GM10847 (cell line): Measurements from ENCODE around the gene GPSM1.

Source experiments
- POLR2A ChIP-seq: IDR thresholded peaks from 2 replicates; pipeline ENCODE4 v1.6.1; 2011; ENCODE audit not compliant: insufficient read length; ENCODE audit errors: extremely low read depth

The GPSM1 gene

DNA sequence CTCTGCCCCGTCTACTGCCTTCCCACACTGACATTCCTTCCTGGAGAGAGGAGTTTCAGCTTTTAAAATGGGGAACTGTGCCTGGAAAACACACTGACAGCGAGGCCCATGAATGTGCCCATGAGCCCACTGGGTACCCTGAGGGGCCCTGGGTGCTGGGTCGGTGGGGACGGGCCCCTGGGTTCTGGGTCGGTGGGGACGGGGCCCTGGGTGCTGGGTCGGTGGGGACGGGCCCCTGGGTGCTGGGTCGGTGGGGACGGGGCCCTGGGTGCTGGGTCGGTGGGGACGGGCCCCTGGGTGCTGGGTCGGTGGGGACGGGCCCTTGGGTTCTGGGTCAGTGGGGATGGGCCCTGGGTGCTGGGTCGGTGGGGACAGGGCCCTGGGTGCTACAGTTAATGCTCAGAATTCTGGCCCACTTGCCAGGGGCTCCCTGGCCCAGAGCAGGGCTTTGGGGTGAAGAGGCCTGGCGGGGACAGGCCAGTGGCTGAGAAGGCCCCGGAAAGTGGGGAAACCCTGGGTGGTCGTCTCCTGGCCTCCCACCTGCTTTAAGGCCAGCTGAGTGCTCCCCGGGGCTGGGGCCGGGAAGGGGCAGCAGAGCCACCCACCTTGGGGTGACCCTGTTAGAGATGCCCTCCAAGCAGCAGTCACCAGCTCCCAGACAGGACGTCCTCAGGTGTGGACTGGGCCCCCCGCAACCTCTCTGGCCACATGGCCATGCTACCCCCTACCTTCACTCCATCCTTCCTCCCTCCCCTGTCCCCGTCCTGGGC is 2.5 kb downstream of the GPSM1 start:
- TF ChIP-seq POLR2A, result no peak

DNA sequence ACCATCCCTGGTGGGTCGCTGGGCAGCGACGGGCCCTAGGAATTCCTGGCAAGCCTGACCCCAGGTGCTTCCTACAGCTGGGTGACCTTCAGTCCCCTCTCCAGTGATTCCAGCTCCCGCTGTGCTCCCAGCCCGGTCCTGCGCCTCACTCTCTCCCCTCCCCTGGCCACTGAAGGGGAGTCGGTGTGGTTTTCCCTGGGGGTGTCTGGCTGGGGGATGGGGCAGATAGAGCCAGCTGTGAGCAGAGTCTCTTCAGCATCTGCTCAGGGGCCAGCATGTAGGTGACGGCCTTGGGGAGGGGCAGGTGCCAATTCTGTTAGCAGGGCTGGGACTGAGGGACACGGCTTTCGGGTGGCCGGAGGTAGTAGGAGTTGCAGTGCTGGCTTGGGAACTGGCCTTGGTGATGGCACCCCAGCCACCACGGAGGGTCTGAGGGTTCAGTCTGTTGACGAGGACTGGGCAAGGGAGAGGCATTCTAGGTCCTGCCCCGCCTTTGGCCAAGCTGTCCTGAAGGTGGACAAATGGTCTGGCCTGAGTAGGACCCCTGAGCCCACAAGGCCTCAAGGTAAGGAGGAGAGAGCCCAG is 3.2 kb downstream of the GPSM1 start:
- no peak for TF ChIP-seq POLR2A

DNA sequence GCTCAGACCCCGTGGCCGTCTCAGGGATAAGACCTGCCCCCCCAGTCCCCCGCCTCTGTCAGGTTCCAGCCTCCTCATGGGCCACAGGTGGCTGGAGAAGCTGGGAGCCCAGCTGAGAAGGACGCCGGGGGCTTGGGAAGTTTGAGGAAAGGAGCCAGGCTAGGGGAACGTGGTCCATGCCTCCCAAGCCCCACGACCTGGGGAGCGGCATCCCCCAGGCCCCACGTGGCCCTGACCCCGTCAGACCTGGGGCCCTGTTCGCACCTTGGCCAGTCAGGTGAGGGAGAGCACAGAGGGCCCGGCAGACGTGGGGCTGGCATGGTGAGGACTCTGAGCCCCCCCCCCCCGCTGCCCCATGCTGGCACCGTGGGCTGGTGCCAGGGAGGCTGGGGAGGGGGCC is 3.7 kb downstream of the GPSM1 start:
- TF ChIP-seq POLR2A, result no peak

DNA sequence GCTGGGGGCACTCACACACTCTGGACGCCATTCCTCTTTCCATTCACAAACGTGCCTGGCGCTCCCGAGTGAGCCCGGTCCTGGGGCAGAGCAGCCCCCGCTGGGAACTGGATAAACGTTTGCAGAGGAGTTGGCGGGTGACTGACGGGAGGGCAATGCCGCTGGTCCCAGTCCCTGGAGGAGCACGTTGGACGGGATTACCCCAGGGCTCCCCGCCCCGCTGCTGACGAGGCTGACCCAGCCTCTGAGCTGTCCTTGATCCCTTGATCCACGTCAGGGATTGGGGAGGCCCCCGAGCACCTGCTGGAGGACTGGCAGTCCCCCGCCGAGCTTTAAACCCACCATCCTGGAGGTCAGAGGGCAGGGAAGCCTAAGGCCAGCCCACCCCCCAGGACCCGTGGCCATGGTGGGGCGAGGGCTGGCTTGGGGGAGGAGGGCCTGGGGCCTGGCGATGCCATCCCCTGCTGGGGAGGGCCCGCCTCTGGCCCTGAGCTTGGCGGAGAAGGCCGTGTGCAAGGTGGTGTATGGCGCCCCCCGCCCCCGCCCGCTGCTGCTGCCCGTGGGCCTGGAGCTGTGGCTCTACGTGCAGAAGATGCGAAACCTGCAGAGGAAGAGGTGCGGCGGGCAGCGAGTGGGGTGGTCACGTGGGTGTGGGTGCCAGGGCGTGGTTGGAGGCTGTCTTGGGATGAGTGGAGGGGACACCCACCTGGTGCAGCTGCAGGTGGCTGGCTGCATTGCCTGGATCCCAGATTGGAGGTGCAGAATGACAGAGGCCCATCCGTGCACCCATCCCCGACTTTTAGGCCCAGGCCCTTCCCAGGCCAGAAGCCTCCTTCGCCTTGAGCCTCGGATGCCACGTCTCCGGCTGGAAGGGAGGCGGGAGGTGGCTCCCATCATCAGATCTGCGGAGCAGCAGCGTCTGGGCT is 4.5 kb downstream of the GPSM1 start:
- no peak for TF ChIP-seq POLR2A

DNA sequence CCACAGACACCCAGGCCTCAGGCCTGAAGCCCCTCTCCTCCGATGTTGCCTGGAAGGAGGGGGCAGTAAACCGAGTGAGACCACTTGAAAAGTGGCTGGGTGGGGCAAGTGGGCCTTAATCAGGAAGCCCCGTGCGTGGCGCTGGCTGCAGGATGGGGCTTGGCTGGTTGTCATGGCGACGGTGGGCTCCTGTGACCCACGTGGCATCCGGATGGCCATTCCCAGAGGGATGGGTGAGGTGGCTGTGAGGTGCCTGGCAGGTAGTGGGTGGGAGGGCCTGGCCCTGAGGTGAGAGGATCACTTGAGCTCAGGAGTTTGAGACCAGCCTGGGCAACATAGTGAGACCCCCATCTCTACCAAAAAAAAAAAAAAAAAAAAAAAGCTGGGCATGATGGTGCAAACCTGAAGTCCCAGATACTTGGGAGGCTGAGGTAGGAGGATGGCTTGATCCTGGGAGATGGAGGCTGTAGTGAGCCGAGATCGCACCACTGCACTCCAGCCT is 5.2 kb downstream of the GPSM1 start:
- no peak for TF ChIP-seq POLR2A

DNA sequence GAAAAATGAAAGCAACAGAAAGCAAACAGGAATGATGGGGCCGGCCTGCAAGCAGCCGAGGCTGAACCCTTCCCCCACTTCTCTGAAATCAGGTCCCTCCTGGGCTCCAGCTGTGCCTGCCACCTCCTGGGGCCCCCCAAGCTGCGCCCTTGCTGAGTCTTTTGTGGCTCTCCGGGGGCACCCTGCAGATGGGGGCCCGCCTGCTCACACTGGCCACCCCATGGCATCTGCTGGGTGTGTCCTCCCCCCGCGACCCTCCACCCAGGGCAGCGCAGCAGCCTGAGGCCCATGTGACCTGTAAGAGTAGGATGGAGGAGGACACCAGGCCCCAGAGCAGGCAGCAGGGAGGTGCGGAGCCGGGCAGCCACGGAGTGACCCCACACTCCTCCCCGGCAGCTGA is 5.7 kb downstream of the GPSM1 start:
- TF ChIP-seq POLR2A, result no peak

DNA sequence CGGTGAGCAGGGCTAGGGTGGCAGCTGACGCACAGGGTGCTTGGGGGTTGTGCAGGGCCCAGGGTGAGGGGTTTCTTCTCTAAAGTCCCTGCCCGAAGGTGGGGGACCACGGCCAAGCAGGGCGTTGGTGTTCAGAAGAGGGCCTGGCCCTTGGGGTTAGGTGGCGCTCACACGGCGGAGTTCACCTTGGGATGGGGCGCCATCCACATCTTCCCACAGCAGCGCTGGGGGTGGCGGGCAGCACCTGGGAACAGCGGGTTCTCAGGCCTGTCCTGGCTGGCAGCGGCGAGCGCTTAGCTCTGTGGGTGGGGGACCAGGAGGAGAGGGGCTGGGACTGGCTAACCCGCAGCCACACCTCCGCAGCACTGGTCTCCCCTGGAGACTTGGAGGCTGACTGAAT is 6.1 kb downstream of the GPSM1 start:
- no peak for TF ChIP-seq POLR2A

DNA sequence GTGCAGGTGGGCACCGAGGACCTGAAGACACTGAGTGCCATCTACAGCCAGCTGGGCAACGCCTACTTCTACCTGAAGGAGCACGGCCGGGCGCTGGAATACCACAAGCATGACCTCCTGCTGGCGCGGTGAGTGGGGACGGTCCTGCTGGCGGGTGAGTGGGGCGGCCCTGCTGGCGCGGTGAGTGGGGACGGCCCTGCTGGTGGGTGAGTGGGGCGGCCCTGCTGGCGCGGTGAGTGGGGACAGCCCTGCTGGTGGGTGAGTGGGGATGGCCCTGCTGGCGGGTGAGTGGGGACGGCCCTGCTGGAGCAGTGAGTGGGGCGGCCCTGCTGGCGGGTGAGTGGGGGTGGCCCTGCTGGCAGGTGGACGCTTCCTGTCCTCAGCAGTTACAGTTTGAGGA is 7.2 kb downstream of the GPSM1 start:
- no peak for TF ChIP-seq POLR2A

DNA sequence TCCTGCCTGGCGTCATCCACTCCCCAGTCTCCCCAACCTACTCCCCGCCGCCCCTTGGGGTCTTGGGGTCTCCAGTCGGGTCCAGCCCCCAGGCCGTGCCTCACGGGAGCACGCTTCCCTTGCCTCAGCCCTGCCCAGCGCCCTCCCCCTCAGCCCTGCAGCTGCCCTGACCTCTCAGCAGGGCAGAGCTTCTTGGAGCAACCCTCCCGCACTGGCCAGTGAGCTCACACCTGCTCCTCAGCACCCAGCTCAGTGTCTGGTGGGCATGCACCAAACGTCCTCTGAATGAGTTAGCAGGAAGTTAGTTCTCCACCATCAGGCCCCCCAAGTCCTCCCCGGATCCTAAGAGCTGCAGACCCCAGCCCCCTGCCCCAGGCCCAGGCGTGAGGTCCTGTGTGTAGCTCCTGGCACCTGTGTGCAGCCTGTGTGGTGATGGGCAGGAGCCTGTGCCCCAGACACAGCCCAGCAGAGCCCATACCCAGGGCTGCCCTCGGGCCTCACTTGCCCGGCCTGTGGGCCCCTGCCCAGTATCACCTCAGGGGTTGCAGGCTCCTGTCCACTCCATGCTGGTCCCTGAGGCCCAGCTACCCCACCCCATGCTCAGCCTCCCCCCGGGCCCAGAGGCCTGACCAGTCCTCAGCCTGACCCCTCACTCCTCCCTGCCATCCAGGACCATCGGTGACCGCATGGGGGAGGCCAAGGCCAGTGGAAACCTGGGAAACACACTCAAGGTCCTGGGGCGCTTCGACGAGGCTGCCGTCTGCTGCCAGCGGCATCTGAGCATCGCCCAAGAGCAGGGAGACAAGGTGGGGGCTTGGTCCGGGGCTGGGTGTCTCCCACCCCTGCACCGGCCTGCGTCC is 8.2 kb downstream of the GPSM1 start:
- TF ChIP-seq POLR2A, result no peak

DNA sequence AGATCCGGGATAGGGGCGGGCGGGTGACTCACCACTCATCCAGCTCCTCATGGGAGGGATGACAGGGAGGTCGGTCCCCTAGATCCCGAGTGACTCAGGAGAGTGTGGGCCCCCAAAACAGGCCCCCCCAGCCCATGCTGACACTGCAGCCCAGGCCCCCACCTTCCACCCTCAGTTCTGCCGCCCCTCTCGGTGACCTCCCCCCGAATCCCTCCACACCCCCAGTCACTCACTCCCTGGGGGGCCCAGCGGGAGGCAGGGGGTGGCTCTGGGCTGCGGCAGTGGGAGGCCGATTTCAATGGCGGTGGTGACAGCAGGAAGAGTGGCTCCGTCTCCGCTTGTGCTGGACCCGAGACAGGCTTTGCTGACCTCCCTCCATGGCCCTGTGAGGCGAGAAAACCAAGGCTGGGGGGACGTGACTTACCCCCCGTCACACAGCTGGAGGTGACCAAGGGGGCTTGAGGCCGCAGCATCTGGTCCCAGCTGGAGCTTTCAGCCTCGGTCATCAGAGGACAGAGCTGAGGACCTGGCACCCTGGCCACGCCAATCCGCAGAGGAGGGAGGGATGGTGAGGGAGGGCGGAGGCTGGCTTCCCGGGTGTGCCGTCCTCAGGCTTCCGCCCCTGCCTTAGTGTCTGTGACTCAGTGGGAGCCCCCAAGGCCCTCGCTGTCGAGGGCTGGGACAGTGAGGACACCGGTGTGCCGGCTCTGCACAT is 9.0 kb downstream of the GPSM1 start:
- TF ChIP-seq POLR2A, result no peak

DNA sequence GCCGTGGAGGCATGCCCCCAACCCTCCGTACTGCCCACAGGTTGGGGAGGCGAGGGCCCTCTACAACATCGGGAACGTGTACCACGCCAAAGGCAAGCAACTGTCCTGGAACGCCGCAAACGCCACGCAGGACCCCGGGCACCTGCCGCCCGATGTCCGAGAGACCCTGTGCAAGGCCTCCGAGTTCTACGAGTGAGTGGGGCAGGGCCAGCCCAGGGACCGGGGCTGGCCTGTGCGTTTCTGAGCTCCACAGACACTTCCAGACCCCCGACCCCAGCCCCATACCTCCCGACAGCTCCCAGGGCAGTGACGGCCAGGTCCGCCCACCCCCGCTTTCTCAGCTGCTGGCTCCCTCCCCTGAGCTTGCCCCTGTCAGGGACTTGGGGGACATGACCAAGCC is 9.5 kb downstream of the GPSM1 start:
- no peak for TF ChIP-seq POLR2A

DNA sequence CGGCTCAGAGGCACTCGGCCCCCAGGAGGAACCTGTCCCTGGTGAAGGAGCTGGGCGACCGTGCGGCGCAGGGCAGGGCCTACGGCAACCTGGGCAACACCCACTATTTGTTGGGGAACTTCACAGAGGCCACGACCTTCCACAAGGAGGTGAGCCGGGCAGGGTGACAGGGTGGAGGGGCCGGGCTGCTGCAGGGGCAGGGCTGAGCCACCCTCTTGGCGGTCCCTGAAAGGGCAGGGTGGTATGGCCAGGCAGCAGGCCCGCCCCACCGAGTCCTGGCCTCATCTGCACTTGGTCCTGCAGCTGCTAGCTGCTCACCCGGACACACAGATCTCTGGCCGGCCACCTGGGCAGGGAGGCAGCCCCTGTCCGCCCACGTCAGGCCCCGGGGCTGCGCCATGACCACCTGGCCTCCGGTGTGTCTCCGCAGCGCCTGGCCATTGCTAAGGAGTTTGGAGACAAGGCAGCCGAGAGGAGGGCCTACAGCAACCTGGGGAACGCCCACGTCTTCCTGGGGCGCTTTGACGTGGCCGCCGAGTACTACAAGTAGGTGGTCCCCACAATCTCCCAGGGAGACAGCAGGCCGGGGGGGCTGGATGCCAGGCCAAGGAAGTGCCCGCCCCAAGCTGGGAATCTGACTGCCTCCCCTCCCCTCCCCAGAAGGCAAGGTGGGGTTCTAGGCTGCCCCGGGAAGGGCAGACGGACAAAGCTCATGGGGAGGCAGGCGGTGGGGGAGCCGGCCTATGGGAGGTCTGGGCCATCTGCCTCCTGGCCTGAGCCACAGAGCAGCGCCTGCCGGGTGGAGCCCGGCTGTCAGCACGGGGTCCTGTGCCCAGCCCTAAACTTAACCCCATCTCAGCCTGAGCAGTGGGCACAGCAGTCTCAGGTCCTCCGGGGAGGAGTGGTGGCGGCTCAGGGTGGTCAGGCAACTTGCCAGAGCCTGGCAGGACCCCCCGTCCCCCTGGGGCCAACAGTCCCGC is 10.4 kb downstream of the GPSM1 start:
- TF ChIP-seq POLR2A, result no peak

DNA sequence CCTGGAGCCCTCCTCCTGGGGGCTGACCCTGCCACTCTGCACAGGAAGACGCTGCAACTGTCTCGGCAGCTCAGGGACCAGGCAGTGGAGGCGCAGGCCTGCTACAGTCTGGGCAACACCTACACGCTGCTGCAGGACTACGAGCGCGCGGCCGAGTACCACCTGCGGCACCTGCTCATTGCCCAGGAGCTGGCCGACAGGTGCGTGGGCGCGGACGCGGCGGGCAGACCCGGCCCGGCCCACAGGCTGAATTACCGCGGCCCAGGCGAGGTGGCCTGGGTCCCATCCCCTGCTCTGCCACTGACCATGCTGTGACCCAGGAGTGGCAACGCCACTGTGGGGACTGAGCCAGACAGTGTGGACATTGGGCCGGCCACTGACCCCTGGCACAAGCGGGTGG is 11.2 kb downstream of the GPSM1 start:
- no peak for TF ChIP-seq POLR2A
